ENCODE measurements around the gene CDC42EP2.

CDC42EP2 gene, protein sequence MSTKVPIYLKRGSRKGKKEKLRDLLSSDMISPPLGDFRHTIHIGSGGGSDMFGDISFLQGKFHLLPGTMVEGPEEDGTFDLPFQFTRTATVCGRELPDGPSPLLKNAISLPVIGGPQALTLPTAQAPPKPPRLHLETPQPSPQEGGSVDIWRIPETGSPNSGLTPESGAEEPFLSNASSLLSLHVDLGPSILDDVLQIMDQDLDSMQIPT
- 0 to 0.29 (median 0.03) reads per million in 9 experiments for total RNA-seq

DNA sequence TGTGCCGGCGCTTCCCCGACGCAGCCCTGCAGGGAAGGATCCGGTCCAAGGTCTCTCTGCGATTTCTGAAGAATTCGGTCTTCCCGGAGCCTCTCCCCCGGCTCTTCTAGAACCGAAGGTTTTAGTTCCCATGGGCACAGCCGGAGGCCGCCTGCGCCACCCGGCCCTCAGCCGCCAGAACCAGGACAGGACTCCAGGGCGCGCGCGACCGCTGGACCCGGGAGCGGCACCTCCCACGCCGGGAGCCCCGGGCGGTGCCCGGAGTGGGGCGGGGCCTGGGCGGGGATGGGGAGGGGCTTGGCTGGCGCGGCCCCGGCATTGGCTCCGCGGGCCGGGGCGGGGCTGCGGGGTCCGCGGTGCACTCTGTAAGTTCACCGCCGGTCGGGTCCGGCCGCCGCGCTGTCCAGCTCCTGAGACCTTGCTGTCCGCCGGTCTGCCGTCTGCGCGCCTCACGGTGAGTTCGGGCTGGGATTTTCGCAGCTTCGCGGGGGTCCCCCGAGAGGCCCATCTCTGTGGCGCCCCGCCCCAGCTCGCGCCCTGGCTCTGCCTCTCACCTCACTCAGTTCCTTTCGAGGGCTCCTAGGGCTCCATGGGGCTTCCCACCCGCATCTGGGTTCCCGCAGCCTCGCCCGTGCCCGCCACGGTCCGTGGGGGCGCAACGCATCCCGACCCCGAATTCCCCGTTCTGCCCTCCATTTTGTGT, at the start of gene CDC42EP2:
TSS of gene CDC42EP2 (plus strand) at position 366 of the 703 bp plus-strand sequence. CDS start 6,033 bp downstream, outside the sequence.
- Mint-ChIP-seq H3K9me3 (no peaks in the 10 kb centered on the region), H3K36me3 (ENCODE audit: insufficient read depth) (peaks cover 6% of the 10 kb centered on the region), H3K27me3 (peaks cover 0 to 11% of the 10 kb centered on the region in 2 donors), H3K4me1 (ENCODE audit: low read depth in 2 of 2) (peaks cover 8 to 10% of the 10 kb centered on the region in 2 donors), H3K4me3 (peak within 1 kb of the TSS; percentile 74), H3K27ac (peak within 1 kb of the TSS in 1 of 2 donors; percentile 24)
- ATAC-seq (replicated peaks): peak; percentile 82
- DNase-seq: peak; percentile 32 to 50 (median 47)

DNA sequence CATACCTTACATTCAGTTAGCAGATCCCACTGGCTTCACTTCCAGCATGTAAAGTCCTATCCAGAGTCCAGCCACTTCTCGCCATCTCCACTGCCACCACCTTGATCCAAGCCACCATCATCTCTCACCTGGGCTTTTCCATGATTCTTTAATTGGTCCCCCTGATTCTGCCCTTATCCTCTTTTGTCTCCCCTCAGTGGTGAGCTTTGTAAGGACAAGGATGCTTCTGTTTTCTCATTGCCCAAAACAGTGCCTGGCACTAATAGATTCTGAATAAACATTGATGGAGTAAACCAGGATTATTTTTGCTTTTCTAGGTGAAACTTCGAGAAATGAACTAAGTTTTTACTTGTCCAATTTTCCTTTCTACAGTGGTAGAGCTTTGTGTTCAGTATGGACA, 48.5 kb upstream of the CDC42EP2 start:
- DNase-seq (peak in 1 of 3 experiments; percentile 33), ATAC-seq (replicated peaks) (no peak)
- H3K27ac Mint-ChIP-seq: peak overlapping the region in 1 of 2 donors; percentile 58
- peaks cover 21 to 28% of the 10 kb centered on the region in 2 donors for H3K4me1 Mint-ChIP-seq (ENCODE audit: low read depth in 2 of 2)
- no peaks in the 10 kb centered on the region for H3K27me3 Mint-ChIP-seq
- H3K9me3 Mint-ChIP-seq: no peaks in the 10 kb centered on the region
- H3K36me3 Mint-ChIP-seq (ENCODE audit: insufficient read depth): peaks cover 25% of the 10 kb centered on the region
- H3K4me3 Mint-ChIP-seq: no peak overlapping the region

DNA sequence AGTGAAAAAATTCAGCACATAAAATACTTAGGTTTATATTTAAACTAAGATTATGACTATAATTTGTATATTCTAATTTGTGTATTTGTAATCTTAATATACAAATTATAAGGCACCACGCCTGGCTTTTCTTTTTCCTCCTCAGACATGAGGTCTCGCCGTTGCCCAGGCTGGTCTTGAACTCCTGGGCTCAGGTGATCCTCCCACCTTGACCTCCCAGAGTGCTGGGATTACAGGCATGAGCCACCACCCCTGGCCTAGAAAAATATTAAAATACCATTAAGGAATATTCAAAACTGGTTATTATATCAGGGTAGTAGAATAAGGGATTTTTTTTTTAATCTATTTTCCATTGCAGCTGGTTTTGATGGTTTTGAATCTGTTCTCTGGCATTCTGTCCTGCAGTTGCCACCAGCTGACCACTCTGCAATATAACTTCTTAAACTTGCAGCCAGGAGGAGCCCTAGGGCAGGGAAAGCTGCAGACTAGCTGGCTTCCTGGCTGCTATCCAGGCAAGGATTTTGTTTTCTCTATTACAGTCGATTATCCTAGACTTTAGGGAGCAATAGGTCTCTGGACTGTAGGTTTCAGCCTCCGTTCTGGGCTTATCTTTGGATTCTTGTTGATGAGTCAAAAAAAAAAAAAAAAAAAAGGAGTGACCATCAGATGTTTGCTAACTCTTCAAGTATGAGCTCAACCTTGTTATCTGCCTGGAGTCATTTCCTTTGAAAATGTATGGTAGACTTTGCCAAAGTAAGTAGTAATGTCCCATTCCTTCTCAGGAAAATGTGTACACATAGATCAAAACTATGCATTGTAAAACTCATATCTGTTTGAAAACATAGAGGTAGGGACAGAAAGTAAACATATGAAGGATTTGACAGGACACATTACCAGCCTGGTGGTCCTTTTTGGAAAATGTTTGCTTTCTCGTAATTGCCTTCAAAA, 39.7 kb upstream of the CDC42EP2 start:
- peak in 2 of 3 experiments; percentile 18 to 23 for DNase-seq
- Mint-ChIP-seq H3K4me1 (ENCODE audit: low read depth in 2 of 2) (no peaks in the 10 kb centered on the region), H3K9me3 (no peaks in the 10 kb centered on the region), H3K36me3 (ENCODE audit: insufficient read depth) (peaks cover 30% of the 10 kb centered on the region), H3K27me3 (no peaks in the 10 kb centered on the region), H3K4me3 (no peak overlapping the region), H3K27ac (no peak overlapping the region)
- peak; percentile 46 for ATAC-seq (replicated peaks)

DNA sequence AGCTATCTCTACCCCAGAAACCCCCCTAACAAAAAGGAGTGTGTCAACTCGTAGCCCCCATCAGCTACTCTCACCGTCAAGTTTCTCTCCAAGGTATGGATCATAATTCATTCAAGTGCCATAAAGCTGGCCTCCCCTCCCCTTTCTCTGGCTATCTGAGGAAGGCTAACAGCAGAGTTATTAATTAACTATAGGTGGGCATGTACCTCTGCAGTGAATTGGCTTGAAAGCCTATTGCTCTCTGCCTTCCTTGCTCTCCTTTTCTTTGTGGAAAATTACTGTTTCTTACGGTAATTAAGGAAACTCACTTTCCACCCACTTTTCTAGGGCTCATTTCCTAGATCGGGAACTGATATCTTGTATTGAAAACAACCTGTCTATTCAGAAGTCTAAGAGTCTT, 38.8 kb upstream of the CDC42EP2 start:
- ATAC-seq (replicated peaks): no peak
- no peak overlapping the region for H3K4me3 Mint-ChIP-seq
- H3K27ac Mint-ChIP-seq: no peak overlapping the region
- peaks cover 33% of the 10 kb centered on the region for H3K36me3 Mint-ChIP-seq (ENCODE audit: insufficient read depth)
- DNase-seq: no peak
- H3K4me1 Mint-ChIP-seq (ENCODE audit: low read depth in 2 of 2): no peaks in the 10 kb centered on the region
- no peaks in the 10 kb centered on the region for H3K27me3 Mint-ChIP-seq
- no peaks in the 10 kb centered on the region for H3K9me3 Mint-ChIP-seq

DNA sequence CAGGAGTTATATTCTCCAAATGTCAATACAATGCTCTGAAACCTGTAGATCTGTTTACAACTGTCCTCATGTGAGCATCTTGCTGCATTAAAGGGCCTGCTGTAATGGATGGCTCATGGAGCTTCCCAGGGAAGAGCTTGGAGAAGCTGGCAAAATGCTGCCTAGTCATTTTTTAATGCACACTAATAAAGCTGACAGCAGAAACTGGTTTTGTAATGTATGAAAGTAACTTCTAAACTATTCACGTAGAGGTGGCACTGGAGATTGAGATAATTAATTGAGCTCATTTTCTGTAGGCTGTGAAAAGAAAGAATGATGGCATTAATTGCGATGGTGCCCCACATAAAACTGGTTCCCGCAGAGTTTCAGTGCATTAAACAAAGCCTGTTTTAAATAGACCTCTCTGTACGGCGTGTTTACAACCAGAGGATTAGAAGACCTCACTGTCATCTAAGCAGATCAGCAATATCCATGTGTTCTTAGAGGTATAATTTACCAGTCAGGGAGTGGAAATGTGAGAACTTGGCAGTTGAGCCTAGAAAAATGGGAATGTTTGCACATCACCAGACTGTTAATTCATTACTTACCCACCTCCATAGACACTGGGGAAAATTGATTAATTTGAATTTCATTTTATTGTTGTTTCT, 36.9 kb upstream of the CDC42EP2 start:
- peaks cover 36% of the 10 kb centered on the region for H3K36me3 Mint-ChIP-seq (ENCODE audit: insufficient read depth)
- DNase-seq: no peak
- H3K27me3 Mint-ChIP-seq: no peaks in the 10 kb centered on the region
- no peaks in the 10 kb centered on the region for H3K9me3 Mint-ChIP-seq
- no peak overlapping the region for H3K4me3 Mint-ChIP-seq
- H3K27ac Mint-ChIP-seq: no peak overlapping the region
- no peak for ATAC-seq (replicated peaks)
- H3K4me1 Mint-ChIP-seq (ENCODE audit: low read depth in 2 of 2): no peaks in the 10 kb centered on the region

DNA sequence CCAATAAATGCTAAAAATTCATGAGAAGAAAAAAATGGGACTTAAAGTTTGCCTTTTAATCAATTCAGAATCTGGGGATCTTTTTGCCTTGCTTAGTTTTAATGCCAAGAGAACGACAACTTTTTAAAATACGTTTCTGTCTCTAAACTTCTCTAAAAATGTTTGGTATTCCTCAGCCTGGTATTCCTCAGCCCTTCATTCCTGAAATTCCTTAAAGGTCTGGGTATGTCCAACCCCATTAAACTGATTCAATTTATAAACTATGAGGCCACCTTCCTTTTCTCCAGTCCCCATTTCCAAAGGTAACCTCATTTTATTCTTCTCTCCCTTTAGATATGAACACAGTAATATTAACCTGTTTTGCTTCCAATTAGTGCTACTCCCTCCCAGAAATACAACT, 36.3 kb upstream of the CDC42EP2 start:
- H3K36me3 Mint-ChIP-seq (ENCODE audit: insufficient read depth): peaks cover 38% of the 10 kb centered on the region
- no peak overlapping the region for H3K4me3 Mint-ChIP-seq
- no peaks in the 10 kb centered on the region for H3K9me3 Mint-ChIP-seq
- no peaks in the 10 kb centered on the region for H3K27me3 Mint-ChIP-seq
- no peak for ATAC-seq (replicated peaks)
- no peaks in the 10 kb centered on the region for H3K4me1 Mint-ChIP-seq (ENCODE audit: low read depth in 2 of 2)
- H3K27ac Mint-ChIP-seq: peak overlapping the region in 1 of 2 donors; percentile 23
- no peak for DNase-seq

DNA sequence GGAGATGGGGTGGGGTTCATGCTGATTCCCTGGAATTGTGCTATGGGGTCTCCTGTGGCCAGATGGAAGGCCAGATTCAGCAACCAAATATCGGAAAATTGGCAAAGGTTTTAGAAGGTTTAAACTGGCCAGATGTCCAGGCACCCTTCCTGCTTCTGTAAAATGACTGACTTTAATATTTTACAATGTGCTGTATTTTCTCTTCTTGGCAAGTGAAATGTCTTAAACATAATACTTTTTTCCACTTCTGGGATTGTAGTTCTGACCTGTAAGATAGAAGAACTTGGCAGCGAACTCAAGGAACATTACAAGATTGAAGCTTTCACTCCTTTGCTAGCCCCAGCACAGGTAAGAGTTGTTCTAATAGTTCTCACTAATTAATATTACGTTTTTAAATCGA, 35.4 kb upstream of the CDC42EP2 start:
- no peaks in the 10 kb centered on the region for H3K27me3 Mint-ChIP-seq
- no peaks in the 10 kb centered on the region for H3K4me1 Mint-ChIP-seq (ENCODE audit: low read depth in 2 of 2)
- DNase-seq (no peak), ATAC-seq (replicated peaks) (no peak)
- H3K4me3 Mint-ChIP-seq: no peak overlapping the region
- peak overlapping the region; percentile 23 to 44 for H3K27ac Mint-ChIP-seq
- H3K9me3 Mint-ChIP-seq: no peaks in the 10 kb centered on the region
- H3K36me3 Mint-ChIP-seq (ENCODE audit: insufficient read depth): peaks cover 44% of the 10 kb centered on the region

DNA sequence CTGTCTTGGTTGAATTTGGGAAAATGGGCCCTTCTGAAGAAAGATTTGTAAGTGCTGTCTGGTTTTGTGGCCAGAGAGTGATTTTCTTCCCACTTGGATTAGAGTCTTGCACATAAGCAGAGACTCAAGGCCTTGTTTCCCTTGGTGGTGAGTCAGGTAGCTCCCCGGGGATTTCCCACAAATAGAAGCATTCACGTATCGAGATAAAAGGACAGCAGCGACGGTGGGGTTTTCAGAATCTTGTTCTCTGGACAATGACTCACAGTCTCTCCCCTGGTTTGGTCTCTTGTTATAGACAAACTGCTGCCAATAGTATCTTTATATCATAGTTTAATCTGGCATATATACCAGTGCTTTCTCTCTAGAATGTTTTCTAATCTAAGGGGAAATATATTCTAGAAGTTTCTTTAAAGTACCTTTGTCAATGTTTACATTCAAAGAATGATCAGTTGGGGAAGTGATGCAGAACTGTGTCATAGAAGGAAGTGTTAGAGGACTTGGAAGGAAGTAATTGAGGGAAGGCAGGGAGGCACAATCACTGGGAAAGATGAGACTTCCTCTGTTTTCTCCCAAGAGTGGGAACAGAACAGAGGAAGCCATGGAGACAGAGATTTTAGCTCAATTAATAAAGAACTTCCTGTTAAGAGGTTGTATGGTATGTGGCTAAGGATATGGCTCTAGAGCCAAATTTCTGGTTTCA, 34.8 kb upstream of the CDC42EP2 start:
- Mint-ChIP-seq H3K9me3 (no peaks in the 10 kb centered on the region), H3K4me1 (ENCODE audit: low read depth in 2 of 2) (no peaks in the 10 kb centered on the region), H3K4me3 (no peak overlapping the region), H3K36me3 (ENCODE audit: insufficient read depth) (peaks cover 49% of the 10 kb centered on the region), H3K27me3 (no peaks in the 10 kb centered on the region), H3K27ac (peak overlapping the region in 1 of 2 donors; percentile 44)
- peak; percentile 31 for ATAC-seq (replicated peaks)
- DNase-seq: no peak

DNA sequence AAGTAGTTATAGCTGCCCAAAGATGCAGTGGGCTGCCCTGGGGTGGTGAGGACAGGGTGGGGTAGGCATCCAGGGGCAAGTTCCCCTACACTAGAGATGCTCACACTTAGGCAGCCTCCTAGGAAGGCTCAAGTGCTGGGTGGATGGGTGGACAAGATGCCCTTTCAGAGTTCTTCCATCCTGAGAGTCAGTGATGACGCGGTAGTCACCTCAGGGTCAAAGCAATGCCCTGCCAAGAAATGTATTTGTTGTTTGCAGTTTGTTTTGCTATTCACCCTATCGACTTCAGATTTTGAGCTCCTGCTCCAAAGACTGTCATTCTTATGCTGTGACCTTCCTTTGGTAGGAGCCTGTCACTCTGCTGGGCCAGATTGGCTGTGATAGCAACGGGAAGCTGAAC, 34.0 kb upstream of the CDC42EP2 start:
- Mint-ChIP-seq H3K27me3 (no peaks in the 10 kb centered on the region), H3K36me3 (ENCODE audit: insufficient read depth) (peaks cover 51% of the 10 kb centered on the region), H3K9me3 (no peaks in the 10 kb centered on the region), H3K27ac (no peak overlapping the region), H3K4me1 (ENCODE audit: low read depth in 2 of 2) (no peaks in the 10 kb centered on the region), H3K4me3 (no peak overlapping the region)
- no peak for ATAC-seq (replicated peaks)
- DNase-seq: no peak

DNA sequence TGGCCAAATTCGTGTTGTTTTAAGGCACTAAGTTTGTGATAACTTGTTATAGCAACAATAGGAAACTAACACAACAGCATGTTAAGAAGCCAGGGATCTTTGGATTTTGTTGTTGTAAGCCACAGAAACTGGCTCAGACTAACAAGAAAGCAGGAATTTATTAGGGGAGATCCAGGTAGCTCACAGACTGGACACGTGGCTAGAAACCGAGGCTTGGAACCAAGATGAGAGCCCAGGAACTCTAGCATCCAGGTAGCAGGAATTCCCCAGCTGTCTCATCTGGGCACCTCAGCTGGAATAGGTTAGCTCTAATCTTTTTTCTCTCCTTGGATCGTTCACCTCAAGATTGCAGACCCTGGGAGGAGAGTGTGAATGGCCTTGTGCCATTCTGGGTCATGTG, 28.0 kb upstream of the CDC42EP2 start:
- DNase-seq (no peak), ATAC-seq (replicated peaks) (no peak)
- no peak overlapping the region for H3K27ac Mint-ChIP-seq
- no peaks in the 10 kb centered on the region for H3K4me1 Mint-ChIP-seq (ENCODE audit: low read depth in 2 of 2)
- no peaks in the 10 kb centered on the region for H3K27me3 Mint-ChIP-seq
- no peaks in the 10 kb centered on the region for H3K9me3 Mint-ChIP-seq
- H3K36me3 Mint-ChIP-seq (ENCODE audit: insufficient read depth): peaks cover 44% of the 10 kb centered on the region
- no peak overlapping the region for H3K4me3 Mint-ChIP-seq

DNA sequence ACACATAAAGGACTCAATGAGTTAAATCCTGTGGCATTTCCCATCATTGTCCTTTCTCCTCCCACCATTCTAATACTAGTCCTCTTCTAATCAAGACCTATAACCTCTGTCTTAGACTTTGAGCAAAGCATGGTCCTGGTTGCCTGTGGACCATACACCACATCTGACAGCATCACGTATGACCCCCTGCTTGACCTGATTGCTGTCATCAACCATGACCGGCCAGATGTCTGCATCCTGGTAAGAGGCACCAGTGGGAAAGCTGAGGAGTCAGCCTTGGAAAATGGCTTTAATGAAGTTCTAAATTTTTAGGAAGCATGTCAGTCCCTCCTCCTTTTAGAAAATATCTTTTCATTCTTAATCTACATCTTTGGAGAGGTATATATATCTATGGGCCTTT, 27.1 kb upstream of the CDC42EP2 start:
- no peak for ATAC-seq (replicated peaks)
- peaks cover 37% of the 10 kb centered on the region for H3K36me3 Mint-ChIP-seq (ENCODE audit: insufficient read depth)
- H3K9me3 Mint-ChIP-seq: no peaks in the 10 kb centered on the region
- no peaks in the 10 kb centered on the region for H3K27me3 Mint-ChIP-seq
- no peak for DNase-seq
- H3K4me3 Mint-ChIP-seq: no peak overlapping the region
- H3K4me1 Mint-ChIP-seq (ENCODE audit: low read depth in 2 of 2): no peaks in the 10 kb centered on the region
- H3K27ac Mint-ChIP-seq: peak overlapping the region in 1 of 2 donors; percentile 44

DNA sequence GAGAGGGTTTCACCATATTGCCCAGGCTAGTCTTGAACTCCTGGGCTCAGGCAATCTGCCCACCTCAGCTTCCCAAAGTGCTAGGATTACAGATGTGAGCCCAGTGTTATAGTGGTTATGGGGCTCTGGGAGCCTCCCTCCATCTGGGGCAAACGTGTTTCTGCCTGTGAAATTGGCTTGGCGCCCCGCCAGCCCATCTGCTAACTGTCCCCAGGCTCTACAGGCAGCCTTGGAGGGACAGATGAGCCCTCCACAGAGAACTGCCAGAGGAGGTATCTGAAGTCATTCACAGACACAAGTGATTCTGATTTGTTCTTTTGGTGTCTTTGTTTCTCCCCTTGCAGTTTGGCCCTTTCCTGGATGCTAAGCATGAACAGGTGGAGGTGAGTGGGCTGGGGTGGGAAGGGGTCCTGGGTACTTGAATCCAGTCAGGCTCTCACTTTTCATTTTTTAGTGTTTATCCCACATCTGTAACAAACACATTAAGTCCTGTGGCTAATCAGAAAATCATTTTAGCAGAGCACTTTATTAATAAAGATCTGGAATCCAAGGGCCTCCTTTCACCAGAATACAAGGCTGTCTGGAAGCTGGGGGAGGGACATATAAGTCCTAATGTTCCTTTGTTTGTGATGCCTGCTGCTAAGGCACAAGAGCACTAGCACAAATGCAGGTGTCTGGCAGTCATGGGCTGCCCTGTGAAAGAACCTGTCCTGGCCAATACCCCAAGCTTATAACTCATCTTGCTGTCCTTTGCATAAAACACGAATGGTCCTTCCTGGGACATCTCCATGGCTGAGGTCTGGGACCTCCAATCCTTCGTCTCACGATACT, 25.7 kb upstream of the CDC42EP2 start:
- Mint-ChIP-seq H3K4me3 (no peak overlapping the region), H3K36me3 (ENCODE audit: insufficient read depth) (peaks cover 29% of the 10 kb centered on the region), H3K9me3 (no peaks in the 10 kb centered on the region), H3K27ac (no peak overlapping the region), H3K4me1 (ENCODE audit: low read depth in 2 of 2) (no peaks in the 10 kb centered on the region), H3K27me3 (no peaks in the 10 kb centered on the region)
- DNase-seq (no peak), ATAC-seq (replicated peaks) (no peak)
